Measurements from ENCODE around the gene ALDH1L1.

GRCh38 chr3:126212620-126213378, 32.4 kb upstream of the ALDH1L1 start:
- TF ChIP-seq CTCF (IDR thresholded peaks at IDR 0.05) (peak in 3 of 7 experiments; percentile 29 to 36 (median 30)), POLR2A (IDR thresholded peaks at IDR 0.05) (no peak), POLR2AphosphoS5 (IDR thresholded peaks at IDR 0.05) (no peak)

All from stomach (tissue), 4 donors.